ENCODE data around the gene CPTP.
A peak's percentile ranks its signal among the peaks of the same experiment; 100 is the strongest.

Gene CPTP

GRCh38 chr1:1320666-1321448, 3.7 kb upstream of the CPTP start:
- DNase-seq, result no peak

DNA sequence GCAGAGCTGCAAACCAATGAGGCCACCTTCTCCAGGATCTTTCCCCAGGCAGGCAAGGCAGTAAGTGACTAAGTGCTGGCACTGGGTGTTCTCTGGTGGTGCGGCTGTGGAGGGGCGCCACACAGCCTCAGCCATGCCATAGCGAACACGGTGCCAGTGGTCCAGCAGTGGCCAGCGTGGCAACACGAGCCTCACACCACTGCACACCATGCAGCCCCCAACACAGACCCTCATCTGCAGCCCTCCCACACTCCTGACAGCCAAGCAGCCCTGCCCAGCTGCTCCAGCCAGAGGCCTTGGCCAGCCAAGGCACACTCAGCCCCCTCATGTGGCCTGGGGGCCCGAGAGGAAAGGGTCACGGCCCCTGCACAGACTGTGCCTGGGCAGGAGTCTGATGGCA, 3.1 kb upstream of the CPTP start:
- DNase-seq, result no peak

GRCh38 chr1:1322418-1322817, 2.2 kb upstream of the CPTP start:
- DNase-seq, result no peak

DNA sequence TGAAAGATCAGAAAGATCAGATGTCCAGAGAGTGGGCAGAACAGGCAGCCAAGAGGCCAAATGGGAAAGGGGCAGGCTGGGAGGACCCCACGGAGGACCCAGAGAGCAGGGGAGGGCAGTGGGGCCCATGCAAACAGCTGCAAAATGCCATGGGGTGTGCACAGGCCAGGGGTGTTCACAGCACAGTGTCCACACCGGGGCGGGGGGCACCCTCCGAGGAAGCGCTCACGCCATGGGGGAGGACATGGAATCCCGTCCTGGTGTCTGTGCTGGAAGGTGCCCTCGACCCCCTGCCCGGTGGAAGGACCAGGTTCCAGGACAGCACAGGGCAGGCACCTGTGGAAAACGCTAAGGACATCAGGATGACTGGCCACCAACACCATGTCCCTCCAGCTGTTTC, 1.6 kb upstream of the CPTP start:
- DNase-seq, result no peak

DNA sequence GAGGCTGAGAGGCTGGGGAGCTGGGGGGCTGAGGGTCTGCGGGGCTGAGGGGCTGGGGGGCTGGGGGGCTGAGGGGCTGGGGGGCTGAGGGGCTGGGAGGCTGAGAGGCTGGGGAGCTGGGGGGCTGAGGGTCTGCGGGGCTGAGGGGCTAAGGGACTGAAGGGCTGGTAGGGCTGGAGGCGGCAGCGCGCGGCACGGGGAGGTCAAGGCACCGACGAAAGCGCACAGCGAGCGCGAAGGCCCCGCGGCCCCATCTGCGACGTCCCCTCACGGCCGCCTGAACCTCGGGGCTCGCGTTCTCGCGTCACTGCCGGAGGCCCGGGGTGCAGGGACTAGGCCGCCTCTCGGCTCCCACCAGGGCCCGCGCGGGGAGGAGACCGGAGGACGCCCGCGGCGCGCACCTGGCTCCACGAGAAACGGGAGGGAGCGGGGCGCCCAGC, 498 bp upstream of the CPTP start:
- DNase-seq, result no peak

- DNase-seq, result peak; percentile 28
These were observed 879 bp downstream of the CPTP start for GRCh38 chr1:1325288-1326074.

GRCh38 chr1:1326075-1326605, 1.5 kb downstream of the CPTP start:
- no peak for DNase-seq

- no peak for DNase-seq
These were observed 2.7 kb downstream of the CPTP start for GRCh38 chr1:1327291-1327690.

- no peak for DNase-seq
These were observed 3.7 kb downstream of the CPTP start for GRCh38 chr1:1328254-1328653.

DNA sequence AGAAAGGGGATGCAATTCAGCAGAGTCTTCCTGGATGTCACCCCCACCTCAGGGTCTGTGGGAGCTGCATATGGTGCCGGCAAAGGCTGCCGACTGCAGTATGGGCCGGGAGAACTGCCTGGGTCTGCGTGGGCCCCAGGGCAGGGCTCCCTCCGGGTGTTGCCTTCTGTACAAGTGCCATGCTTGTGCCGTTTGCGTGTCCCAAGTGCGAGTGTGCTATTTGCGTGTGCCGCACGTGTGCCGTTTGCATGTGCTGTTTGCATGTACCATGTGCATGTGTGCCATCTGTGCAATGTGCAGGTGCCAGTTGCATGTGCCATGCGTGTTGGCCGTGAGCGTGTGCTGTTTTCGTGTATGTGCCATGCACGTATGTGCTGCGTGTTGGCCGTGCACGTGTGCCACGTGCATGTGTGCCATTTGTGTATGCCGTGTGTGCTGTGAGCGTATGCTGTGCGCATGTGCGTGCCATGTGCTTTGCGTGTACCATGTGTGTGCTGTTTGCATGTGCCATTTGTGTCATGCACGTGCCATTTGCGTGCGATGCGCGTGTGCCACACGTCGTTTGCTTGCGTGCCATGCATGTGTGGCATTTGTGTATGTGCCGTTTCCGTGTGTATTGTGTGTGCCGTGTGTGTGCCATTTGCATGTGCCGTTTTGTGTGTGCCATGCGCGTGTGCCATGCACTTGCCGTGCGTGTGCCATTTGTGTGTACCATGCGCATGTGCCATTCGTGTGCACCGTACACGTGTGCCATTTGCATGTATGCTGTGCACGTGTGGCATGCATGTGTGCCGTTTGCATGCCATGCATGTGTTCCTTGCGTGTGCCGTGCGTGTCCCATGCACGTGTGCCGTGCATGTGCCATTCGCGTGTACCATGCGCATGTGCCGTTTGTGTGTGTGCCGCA, 5.0 kb downstream of the CPTP start:
- no peak for DNase-seq

GRCh38 chr1:1330366-1331067, 5.9 kb downstream of the CPTP start:
- no peak for DNase-seq

- no peak for DNase-seq
These were observed 6.7 kb downstream of the CPTP start, which contains the start of gene TAS1R3 for GRCh38 chr1:1331068-1331965. TAS1R3 (plus strand) TSS chr1:1331280; CDS start chr1:1331346, 66 bp downstream.

GRCh38 chr1:1332031-1332755, 7.6 kb downstream of the CPTP start:
- no peak for DNase-seq

GRCh38 chr1:1332774-1333480, 8.3 kb downstream of the CPTP start:
- no peak for DNase-seq

- no peak for DNase-seq
These were observed 9.1 kb downstream of the CPTP start for GRCh38 chr1:1333551-1334241.

DNA sequence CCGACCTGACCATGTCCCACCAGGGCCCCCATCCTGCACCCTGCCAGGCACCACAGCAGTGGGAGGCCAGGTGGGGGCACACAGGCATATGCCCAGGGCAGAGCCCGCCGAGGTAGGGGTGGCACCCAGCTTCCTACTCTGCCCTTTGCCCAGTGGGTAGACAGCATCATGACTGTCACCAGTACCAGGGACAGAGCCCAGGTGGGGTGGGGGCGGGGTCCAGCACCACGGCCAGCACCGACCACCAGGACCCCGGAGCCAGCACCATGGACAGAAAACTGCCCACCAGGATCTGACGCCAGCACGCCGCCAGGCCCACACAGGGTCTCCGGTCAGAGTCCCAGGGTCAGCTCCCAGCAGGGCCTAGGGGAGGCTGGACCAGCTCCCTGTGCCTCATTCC, 10.2 kb downstream of the CPTP start:
- DNase-seq, result no peak

- DNase-seq, result no peak
These were observed 10.7 kb downstream of the CPTP start for GRCh38 chr1:1335283-1335682.

- no peak for DNase-seq
These were observed 11.2 kb downstream of the CPTP start for GRCh38 chr1:1335792-1336248.

DNA sequence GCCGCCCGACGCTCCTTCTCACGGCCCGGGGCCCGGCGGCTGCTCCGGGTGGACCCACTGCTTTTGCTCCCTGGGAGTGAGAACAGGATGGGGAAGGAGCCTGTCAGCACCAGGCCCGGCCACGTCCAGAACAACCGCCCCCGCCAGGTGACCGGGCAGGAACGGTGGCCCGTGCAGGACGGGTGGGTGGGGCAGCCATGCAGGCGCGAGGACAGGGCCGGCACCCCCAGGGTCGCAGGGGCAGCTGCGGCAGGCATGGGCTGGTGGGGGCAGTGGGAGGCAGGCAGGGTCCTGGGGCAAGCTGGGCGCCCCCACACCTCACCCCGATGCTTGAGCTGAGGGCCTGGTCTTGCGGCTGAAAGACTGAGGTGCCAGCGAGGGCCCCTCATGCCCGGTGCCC, 11.8 kb downstream of the CPTP start:
- no peak for DNase-seq

All from hematopoietic multipotent progenitor cell treated with erythropoietin and hydrocortisone succinate and interleukin-3 and kit ligand, for 6 days (in vitro differentiated cells).